Memory B cell (primary cell): ENCODE measurements around the gene COL2A1.

ENCODE experiments used
- ATAC-seq: fragments of 150-1000 bp; cut with Tn5 transposase; 2 replicates; pipeline ENCODE4 v1.10.0; 2021; ENCODE audit warnings: low read depth, mild to moderate bottlenecking, moderate library complexity
- DNase-seq, 2 donors: peaks; one replicate each; pipeline ENCODE4 v3.0.0; 2022; ENCODE audit warnings: low spot score in 2 of 2
- H3K27ac Mint-ChIP-seq: one replicate; pipeline ENCODE4 v1.8.0; 2022; ENCODE audit warnings: mild to moderate bottlenecking, moderate library complexity, mixed read lengths
- H3K27me3 Mint-ChIP-seq: one replicate; pipeline ENCODE4 v1.8.0; 2022; ENCODE audit warnings: mixed read lengths
- H3K36me3 Mint-ChIP-seq: one replicate; pipeline ENCODE4 v1.8.0; 2022; ENCODE audit warnings: mild to moderate bottlenecking, mixed read lengths
- H3K4me1 Mint-ChIP-seq: one replicate; pipeline ENCODE4 v1.8.0; 2022; ENCODE audit warnings: mixed read lengths
- H3K4me3 Mint-ChIP-seq: one replicate; pipeline ENCODE4 v1.8.0; 2022; ENCODE audit warnings: mild to moderate bottlenecking, moderate library complexity, mixed read lengths
- H3K9me3 Mint-ChIP-seq: one replicate; pipeline ENCODE4 v1.8.0; 2022; ENCODE audit warnings: mixed read lengths

The COL2A1 gene

DNA sequence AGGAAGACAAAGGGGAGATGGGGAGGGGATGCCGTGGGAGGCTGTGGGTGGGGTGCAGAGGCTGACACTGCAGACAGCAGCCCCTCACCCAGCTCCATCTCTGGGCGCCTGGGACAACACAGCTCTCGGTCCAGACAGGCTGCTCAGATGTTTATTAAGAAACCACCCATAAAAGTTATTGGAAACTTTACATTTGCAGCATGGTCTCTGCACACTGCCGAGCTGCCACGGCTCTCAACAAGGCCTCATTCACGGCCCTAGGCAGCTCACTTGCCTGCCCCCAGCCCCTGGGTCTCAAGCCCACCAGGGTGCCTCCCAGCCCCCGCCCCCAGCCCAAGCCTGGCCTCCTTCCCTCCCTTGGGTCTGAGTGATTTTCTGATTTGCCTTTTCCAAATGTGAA, 21.0 kb upstream of the COL2A1 start:
- no peak overlapping the region for H3K4me3 Mint-ChIP-seq
- no peak overlapping the region for H3K27ac Mint-ChIP-seq
- H3K36me3 Mint-ChIP-seq = no peaks in the 10 kb centered on the region
- H3K4me1 Mint-ChIP-seq = peaks cover 4% of the 10 kb centered on the region
- H3K9me3 Mint-ChIP-seq = no peaks in the 10 kb centered on the region
- peaks cover 13% of the 10 kb centered on the region for H3K27me3 Mint-ChIP-seq
- no peak for ATAC-seq
- no peak for DNase-seq

DNA sequence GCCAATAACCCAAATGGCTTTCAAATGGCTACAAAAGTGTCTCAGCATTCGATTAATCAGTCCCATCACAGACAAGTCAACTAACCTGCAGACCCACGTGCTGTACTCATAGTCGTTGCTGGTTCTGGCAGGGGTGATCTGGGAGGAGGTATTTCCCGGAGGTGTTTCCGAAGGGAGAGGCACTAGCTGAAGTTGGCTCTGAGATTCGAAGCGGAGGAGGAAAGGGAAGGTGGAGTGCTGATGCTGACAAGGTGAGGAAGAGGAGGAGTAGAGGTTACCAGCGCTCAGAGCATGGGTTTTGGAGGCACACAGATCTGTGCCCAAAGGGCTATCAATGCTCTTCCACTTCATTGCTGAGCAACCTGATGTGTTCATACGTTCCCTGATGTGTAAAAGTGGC, 20.5 kb upstream of the COL2A1 start:
- no peaks in the 10 kb centered on the region for H3K9me3 Mint-ChIP-seq
- DNase-seq = no peak

GRCh38 chr12:48023386-48023785, 19.1 kb upstream of the COL2A1 start:
- Mint-ChIP-seq H3K4me1 (no peaks in the 10 kb centered on the region), H3K4me3 (no peak overlapping the region), H3K9me3 (no peaks in the 10 kb centered on the region), H3K27ac (no peak overlapping the region), H3K27me3 (peaks cover 15% of the 10 kb centered on the region), H3K36me3 (no peaks in the 10 kb centered on the region)
- DNase-seq = no peak
- no peak for ATAC-seq

More for the DNA sequence above, 20.5 kb upstream of the COL2A1 start:
- Mint-ChIP-seq H3K27me3 (peaks cover 11% of the 10 kb centered on the region), H3K4me1 (peaks cover 4% of the 10 kb centered on the region), H3K36me3 (no peaks in the 10 kb centered on the region), H3K27ac (peak overlapping the region; percentile 8), H3K4me3 (no peak overlapping the region)
- ATAC-seq = no peak

GRCh38 chr12:48022676-48023385, 18.6 kb upstream of the COL2A1 start:
- Mint-ChIP-seq H3K27me3 (peaks cover 18% of the 10 kb centered on the region), H3K27ac (no peak overlapping the region)
- ATAC-seq = no peak

DNA sequence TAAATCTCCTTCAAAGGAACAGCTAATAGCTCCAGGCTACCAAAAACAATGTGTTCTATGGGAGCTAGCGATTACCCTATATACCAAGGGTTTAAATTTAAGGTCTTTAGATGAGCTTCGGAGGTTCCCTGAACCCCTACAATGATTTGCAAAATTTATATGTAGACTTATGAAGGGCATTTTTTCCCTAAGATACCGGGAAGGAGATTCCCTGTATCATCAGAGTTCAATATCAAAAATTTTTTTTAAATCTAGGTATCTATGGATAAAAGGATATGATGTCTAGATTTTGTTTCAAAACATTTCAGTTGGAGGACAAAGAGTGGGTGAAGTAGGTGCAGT, 17.9 kb upstream of the COL2A1 start:
- DNase-seq (no peak), ATAC-seq (no peak)
- Mint-ChIP-seq H3K9me3 (no peaks in the 10 kb centered on the region), H3K27me3 (peaks cover 20% of the 10 kb centered on the region), H3K36me3 (no peaks in the 10 kb centered on the region), H3K4me3 (no peak overlapping the region), H3K27ac (no peak overlapping the region), H3K4me1 (no peaks in the 10 kb centered on the region)

More at GRCh38 chr12:48022676-48023385, 18.6 kb upstream of the COL2A1 start:
- no peak for DNase-seq
- Mint-ChIP-seq H3K9me3 (no peaks in the 10 kb centered on the region), H3K36me3 (no peaks in the 10 kb centered on the region), H3K4me1 (no peaks in the 10 kb centered on the region), H3K4me3 (no peak overlapping the region)

- DNase-seq = no peak
- Mint-ChIP-seq H3K27ac (no peak overlapping the region), H3K4me3 (no peak overlapping the region), H3K4me1 (no peaks in the 10 kb centered on the region), H3K27me3 (peaks cover 20% of the 10 kb centered on the region), H3K9me3 (no peaks in the 10 kb centered on the region), H3K36me3 (no peaks in the 10 kb centered on the region)
- ATAC-seq = no peak
These were observed 17.4 kb upstream of the COL2A1 start for GRCh38 chr12:48021485-48022179.

- Mint-ChIP-seq H3K27ac (no peak overlapping the region), H3K9me3 (no peaks in the 10 kb centered on the region), H3K4me3 (no peak overlapping the region), H3K27me3 (peaks cover 17% of the 10 kb centered on the region), H3K4me1 (no peaks in the 10 kb centered on the region), H3K36me3 (no peaks in the 10 kb centered on the region)
- ATAC-seq (no peak), DNase-seq (no peak)
These were observed 15.5 kb upstream of the COL2A1 start for GRCh38 chr12:48019639-48020265.

DNA sequence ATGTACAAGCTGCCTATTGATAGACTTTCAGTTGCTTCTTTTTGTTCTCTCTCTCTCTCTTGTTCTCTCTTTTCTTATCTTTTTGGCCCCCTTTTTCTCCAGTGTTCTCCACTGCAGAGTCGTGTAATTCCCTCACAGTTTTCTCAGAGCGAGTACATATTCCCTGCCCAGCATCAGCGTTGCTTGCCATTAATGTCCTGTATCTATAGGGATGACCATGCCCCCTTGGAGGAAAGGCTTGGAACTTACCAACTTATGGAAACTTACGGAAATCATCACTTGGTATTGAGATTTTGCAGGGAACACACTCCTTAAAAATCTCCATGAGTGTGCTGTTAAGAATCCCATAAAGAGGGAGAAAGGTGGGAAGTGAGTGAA, 14.3 kb upstream of the COL2A1 start:
- H3K36me3 Mint-ChIP-seq = no peaks in the 10 kb centered on the region
- ATAC-seq (no peak), DNase-seq (no peak)
- H3K27ac Mint-ChIP-seq = no peak overlapping the region
- no peak overlapping the region for H3K4me3 Mint-ChIP-seq
- no peaks in the 10 kb centered on the region for H3K9me3 Mint-ChIP-seq
- no peaks in the 10 kb centered on the region for H3K4me1 Mint-ChIP-seq
- peaks cover 16% of the 10 kb centered on the region for H3K27me3 Mint-ChIP-seq

GRCh38 chr12:48017921-48018617, 13.8 kb upstream of the COL2A1 start:
- H3K4me1 Mint-ChIP-seq = no peaks in the 10 kb centered on the region
- no peak overlapping the region for H3K4me3 Mint-ChIP-seq
- H3K27ac Mint-ChIP-seq = no peak overlapping the region
- ATAC-seq = no peak
- no peaks in the 10 kb centered on the region for H3K36me3 Mint-ChIP-seq
- peaks cover 16% of the 10 kb centered on the region for H3K27me3 Mint-ChIP-seq
- no peak for DNase-seq
- no peaks in the 10 kb centered on the region for H3K9me3 Mint-ChIP-seq

GRCh38 chr12:48017496-48017895, 13.2 kb upstream of the COL2A1 start:
- Mint-ChIP-seq H3K9me3 (no peaks in the 10 kb centered on the region), H3K4me3 (no peak overlapping the region), H3K27me3 (peaks cover 16% of the 10 kb centered on the region), H3K27ac (no peak overlapping the region), H3K36me3 (no peaks in the 10 kb centered on the region), H3K4me1 (no peaks in the 10 kb centered on the region)
- no peak for ATAC-seq
- no peak for DNase-seq

DNA sequence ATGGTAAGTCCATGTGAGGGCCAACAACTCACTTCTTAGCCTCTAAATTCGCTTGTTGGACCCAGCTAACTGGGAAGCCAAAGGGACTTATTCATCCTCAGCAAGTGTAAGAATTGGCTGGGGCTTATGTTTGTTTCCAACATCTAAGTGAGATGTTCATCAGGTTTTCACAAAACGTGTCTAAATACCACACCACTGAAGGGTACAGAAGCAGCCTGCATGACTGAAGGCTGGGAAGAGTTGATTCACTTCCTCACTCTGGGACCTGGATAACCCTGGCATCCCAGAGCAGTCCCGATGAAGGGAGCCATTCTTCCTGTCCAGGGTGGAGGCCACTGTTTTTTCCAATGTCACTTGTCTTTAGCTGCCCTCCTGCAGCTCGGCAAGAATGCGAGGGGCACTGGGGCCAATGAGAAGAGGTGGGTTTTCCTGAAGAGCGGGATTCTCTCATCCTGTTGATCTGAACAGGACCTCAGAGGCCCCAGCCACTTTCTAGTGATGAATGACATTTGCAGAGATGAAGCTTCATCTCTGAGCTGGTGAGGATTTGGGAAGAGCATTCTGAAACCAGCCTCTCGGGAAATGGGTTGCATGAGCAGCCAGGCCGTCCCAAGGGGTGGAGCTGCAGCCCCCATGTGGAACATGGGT, 12.2 kb upstream of the COL2A1 start:
- no peak overlapping the region for H3K27ac Mint-ChIP-seq
- H3K9me3 Mint-ChIP-seq = no peaks in the 10 kb centered on the region
- DNase-seq = no peak
- H3K4me3 Mint-ChIP-seq = no peak overlapping the region
- no peaks in the 10 kb centered on the region for H3K4me1 Mint-ChIP-seq
- H3K36me3 Mint-ChIP-seq = no peaks in the 10 kb centered on the region
- H3K27me3 Mint-ChIP-seq = peaks cover 14% of the 10 kb centered on the region
- no peak for ATAC-seq

DNA sequence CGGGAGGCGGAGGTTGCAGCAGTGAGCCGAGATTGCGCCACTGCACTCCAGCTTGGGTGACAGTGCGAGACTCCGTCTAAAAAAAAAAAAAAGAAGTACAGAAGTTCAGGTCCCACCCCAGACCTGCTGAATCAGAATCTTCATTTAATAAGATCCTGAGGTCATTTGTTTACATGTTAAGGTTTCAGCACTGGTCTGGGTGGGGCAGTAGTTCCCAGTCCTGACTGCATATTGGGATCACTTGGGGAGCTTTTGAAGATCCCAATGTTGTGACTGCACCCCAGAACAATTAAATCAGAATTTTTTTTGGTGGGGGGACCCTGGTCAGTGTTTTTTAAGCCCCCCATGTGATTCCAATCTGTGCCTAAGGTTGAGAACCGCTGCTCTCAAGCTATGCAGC, 11.7 kb upstream of the COL2A1 start:
- Mint-ChIP-seq H3K36me3 (no peaks in the 10 kb centered on the region), H3K4me3 (no peak overlapping the region), H3K27ac (no peak overlapping the region), H3K9me3 (no peaks in the 10 kb centered on the region), H3K4me1 (no peaks in the 10 kb centered on the region), H3K27me3 (peaks cover 15% of the 10 kb centered on the region)
- ATAC-seq (no peak), DNase-seq (no peak)

- Mint-ChIP-seq H3K4me3 (no peak overlapping the region), H3K27ac (no peak overlapping the region), H3K9me3 (no peaks in the 10 kb centered on the region), H3K36me3 (no peaks in the 10 kb centered on the region), H3K27me3 (peaks cover 19% of the 10 kb centered on the region), H3K4me1 (no peaks in the 10 kb centered on the region)
- ATAC-seq = no peak
- DNase-seq = no peak
These were observed 10.9 kb upstream of the COL2A1 start for GRCh38 chr12:48015129-48015528.

DNA sequence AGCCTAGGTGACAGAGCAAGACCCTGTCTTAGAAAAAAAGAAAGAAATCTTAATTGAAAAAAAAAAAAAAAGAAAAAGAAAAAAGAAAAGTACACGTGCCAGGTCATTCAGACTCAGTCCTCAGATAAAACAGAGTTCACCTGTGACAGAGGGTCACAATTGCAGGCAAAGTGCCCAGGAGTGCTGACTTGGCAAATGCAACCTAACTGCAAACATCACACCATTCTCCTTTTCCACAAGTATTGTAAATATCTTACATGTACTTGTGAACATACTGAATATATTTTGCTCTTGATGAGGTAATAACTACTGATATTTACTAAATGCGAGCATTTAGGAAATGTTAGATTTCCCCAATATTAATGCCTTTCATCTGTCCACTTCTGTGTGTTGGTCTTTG, 9.0 kb upstream of the COL2A1 start:
- H3K27me3 Mint-ChIP-seq = peaks cover 22% of the 10 kb centered on the region
- no peak overlapping the region for H3K27ac Mint-ChIP-seq
- DNase-seq = no peak
- no peaks in the 10 kb centered on the region for H3K36me3 Mint-ChIP-seq
- no peak for ATAC-seq
- no peak overlapping the region for H3K4me3 Mint-ChIP-seq
- H3K9me3 Mint-ChIP-seq = no peaks in the 10 kb centered on the region
- H3K4me1 Mint-ChIP-seq = no peaks in the 10 kb centered on the region
